Breast epithelium (tissue), 4 donors: ENCODE measurements around the gene NIN. TPM values are rescaled to one million over a fixed set of nuclear protein-coding genes. Genes with fewer than 3 reads are reported as not detected.

ENCODE experiments used
- DNase-seq, 2 donors: peaks; one replicate each; pipeline ENCODE4 v3.0.0-alpha.2; 2019; ENCODE audit warnings: low spot score in 2 of 2
- H3K27ac ChIP-seq, 2 donors: fragments of 200-600 bp; sonication (generic) in 1 of 2; one replicate each; pipeline ENCODE4 v1.5.1; 2016 to 2019; ENCODE audit warnings: mild to moderate bottlenecking in 1 of 2
- H3K27me3 ChIP-seq, 2 donors: fragments of 200-600 bp; sonication (generic) in 1 of 2; one replicate each; pipeline versions ENCODE4 v1.5.1 to v1.6.0; 2017 to 2019; ENCODE audit warnings: control low read depth in 1 of 2, mild to moderate bottlenecking in 1 of 2
- H3K36me3 ChIP-seq: fragments of 200-600 bp; one replicate; pipeline ENCODE4 v1.5.1; 2019
- H3K4me1 ChIP-seq, 2 donors: fragments of 200-600 bp; sonication (generic); one replicate each; pipeline ENCODE4 v1.5.1; 2016 to 2019; ENCODE audit warnings: control low read depth in 1 of 2
- H3K4me3 ChIP-seq, 3 donors: fragments of 200-600 bp; sonication (generic); 1 replicate in 2 of 3; 2 replicates in 1 of 3; pipeline ENCODE4 v1.5.1; 2016 to 2019; ENCODE audit warnings: mild to moderate bottlenecking in 3 of 3, moderate library complexity in 2 of 3
- H3K9me3 ChIP-seq, 2 donors: fragments of 200-600 bp; sonication (generic) in 1 of 2; one replicate each; pipeline ENCODE4 v1.5.1; 2016 to 2019; ENCODE audit warnings: control low read depth in 1 of 2
- CTCF ChIP-seq, 3 donors: fragments of 450-650 bp; IDR thresholded peaks; one replicate each; pipeline ENCODE4 v1.5.1; 2016 to 2017; ENCODE audit warnings: antibody characterized with exemption in 3 of 3, mild to moderate bottlenecking in 3 of 3, moderate library complexity in 3 of 3
- POLR2A ChIP-seq: fragments of 450-650 bp; IDR thresholded peaks from one replicate; pipeline ENCODE4 v1.6.1; 2016; ENCODE audit warnings: antibody characterized with exemption, mild to moderate bottlenecking, moderate library complexity
- POLR2AphosphoS5 ChIP-seq, 3 donors: sonication (generic); formaldehyde crosslinking; IDR thresholded peaks; one replicate each; pipeline ENCODE4 v1.6.1; 2017; ENCODE audit warnings: antibody characterized with exemption in 3 of 3
- intact Hi-C: fragments of 100-400 bp; cut with DNase I; formaldehyde crosslinking; loops from one replicate; pipeline ENCODE4 v1.15.1; 2023; ENCODE audit warnings: low total_unique reads
- total RNA-seq, 3 donors: library from RNA; depleted of rRNA; stranded (reverse); fragments of >200 nt; gene quantifications; one replicate each; pipeline ENCODE4 v1.1.0, GENCODE V29; 2016

NIN gene
- total RNA-seq, 3 donors from 2014 or later: 38.1 to 42.9 (median 40.4) TPM

GRCh38 chr14:50812856-50813543 lies 18.0 kb downstream of the NIN start:
- no peaks in the 10 kb centered on the region for H3K27me3 ChIP-seq
- TF ChIP-seq POLR2AphosphoS5 (IDR thresholded peaks at IDR 0.05) (no peak), CTCF (IDR thresholded peaks at IDR 0.05) (no peak), POLR2A (no peak)
- intact Hi-C loops: no loop called here
- H3K4me3 ChIP-seq: no peak overlapping the region
- H3K36me3 ChIP-seq: no peaks in the 10 kb centered on the region
- no peaks in the 10 kb centered on the region for H3K4me1 ChIP-seq
- DNase-seq: no peak
- H3K27ac ChIP-seq: no peak overlapping the region
- no peaks in the 10 kb centered on the region for H3K9me3 ChIP-seq

- no peak for TF ChIP-seq POLR2A
- TF ChIP-seq POLR2AphosphoS5 (IDR thresholded peaks at IDR 0.05): no peak
- no peak for TF ChIP-seq CTCF (IDR thresholded peaks at IDR 0.05)
- H3K4me1 ChIP-seq: no peaks in the 10 kb centered on the region
Observed at GRCh38 chr14:50812180-50812579, 18.8 kb downstream of the NIN start.

GRCh38 chr14:50808053-50808452 lies 22.9 kb downstream of the NIN start:
- TF ChIP-seq POLR2AphosphoS5 (IDR thresholded peaks at IDR 0.05): no peak
- TF ChIP-seq CTCF (IDR thresholded peaks at IDR 0.05): no peak
- no peak for TF ChIP-seq POLR2A
- Histone ChIP-seq H3K4me1 (no peaks in the 10 kb centered on the region), H3K4me3 (no peak overlapping the region), H3K27me3 (no peaks in the 10 kb centered on the region), H3K27ac (no peak overlapping the region), H3K9me3 (no peaks in the 10 kb centered on the region), H3K36me3 (no peaks in the 10 kb centered on the region)
- intact Hi-C loops: no loop called here
- DNase-seq: no peak

More at GRCh38 chr14:50812180-50812579, 18.8 kb downstream of the NIN start:
- DNase-seq: no peak
- Histone ChIP-seq H3K9me3 (no peaks in the 10 kb centered on the region), H3K4me3 (no peak overlapping the region), H3K27ac (no peak overlapping the region), H3K36me3 (no peaks in the 10 kb centered on the region), H3K27me3 (no peaks in the 10 kb centered on the region)
- intact Hi-C loops: no loop called here

- Histone ChIP-seq H3K27me3 (no peaks in the 10 kb centered on the region), H3K4me1 (no peaks in the 10 kb centered on the region), H3K27ac (no peak overlapping the region), H3K4me3 (no peak overlapping the region), H3K36me3 (no peaks in the 10 kb centered on the region), H3K9me3 (no peaks in the 10 kb centered on the region)
- DNase-seq: no peak
- intact Hi-C loops: no loop called here
- TF ChIP-seq POLR2A (no peak), POLR2AphosphoS5 (IDR thresholded peaks at IDR 0.05) (no peak), CTCF (IDR thresholded peaks at IDR 0.05) (no peak)
Observed at GRCh38 chr14:50806241-50806933, 24.6 kb downstream of the NIN start.

- no peaks in the 10 kb centered on the region for H3K27me3 ChIP-seq
- TF ChIP-seq POLR2AphosphoS5 (IDR thresholded peaks at IDR 0.05) (no peak), POLR2A (no peak), CTCF (IDR thresholded peaks at IDR 0.05) (no peak)
- H3K4me1 ChIP-seq: no peaks in the 10 kb centered on the region
- intact Hi-C loops: no loop called here
- DNase-seq: no peak
- H3K27ac ChIP-seq: no peak overlapping the region
- no peak overlapping the region for H3K4me3 ChIP-seq
- H3K9me3 ChIP-seq: no peaks in the 10 kb centered on the region
- no peaks in the 10 kb centered on the region for H3K36me3 ChIP-seq
Observed at GRCh38 chr14:50805396-50805795, 25.6 kb downstream of the NIN start.
